Lung (tissue), 12 donors: Measurements from ENCODE around the gene OR2A25. TPM values are rescaled to one million over a fixed set of nuclear protein-coding genes. Genes with fewer than 3 reads are reported as not detected.

ENCODE experiments used
- ATAC-seq: fragments of 200-7000 bp; cut with Tn5 transposase; one replicate; pipeline ENCODE4 v1.9.1; 2020; ENCODE audit warnings: moderate number of reproducible peaks; ENCODE audit not compliant: insufficient read depth, low FRiP score
- DNase-seq, 3 donors: peaks; one replicate each; pipeline ENCODE4 v3.0.0-alpha.2; 2013 to 2017
- H3K27ac ChIP-seq, 2 donors: one replicate each; pipeline ENCODE4 v1.5.1; 2013; ENCODE audit warnings: mild to moderate bottlenecking in 2 of 2, moderate library complexity in 2 of 2, control low read depth in 1 of 2, inconsistent platforms in 1 of 2, low read depth in 1 of 2, low read length in 1 of 2
- H3K27me3 ChIP-seq, 3 donors: one replicate each; pipeline ENCODE4 v1.5.1; 2013; ENCODE audit warnings: low read length in 2 of 3; ENCODE audit not compliant: control insufficient read depth in 3 of 3, insufficient read depth in 3 of 3
- H3K36me3 ChIP-seq, 4 donors: one replicate each; pipeline ENCODE4 v1.5.1; 2013; ENCODE audit warnings: low read length in 4 of 4, mild to moderate bottlenecking in 1 of 4, moderate library complexity in 1 of 4; ENCODE audit not compliant: control insufficient read depth in 4 of 4, insufficient read depth in 4 of 4
- H3K4me1 ChIP-seq, 5 donors: one replicate each; pipeline ENCODE4 v1.5.1; 2013; ENCODE audit warnings: low read length in 5 of 5, mild to moderate bottlenecking in 2 of 5, moderate library complexity in 1 of 5; ENCODE audit not compliant: control insufficient read depth in 5 of 5, insufficient read depth in 5 of 5
- H3K4me3 ChIP-seq: one replicate; pipeline ENCODE4 v1.5.1; 2013; ENCODE audit warnings: mild to moderate bottlenecking, control low read depth, moderate library complexity
- H3K9ac ChIP-seq, 2 donors: one replicate each; pipeline ENCODE4 v1.5.1; 2013; ENCODE audit warnings: low read length in 2 of 2, control low read depth in 1 of 2; ENCODE audit not compliant: insufficient read depth in 1 of 2
- H3K9me3 ChIP-seq, 4 donors: one replicate each; pipeline ENCODE4 v1.5.1; 2013; ENCODE audit warnings: low read length in 3 of 4, mild to moderate bottlenecking in 1 of 4, moderate library complexity in 1 of 4; ENCODE audit not compliant: control insufficient read depth in 4 of 4, insufficient read depth in 3 of 4
- WGBS, 2 donors: extraction: QIAGEN DNeasy Blood & Tissue Kit; methylation state at CpG; one replicate each; pipeline ENCODE4 v1.1.7; 2013; 5-methylcytosine and 5-hydroxymethylcytosine counted together
- polyA plus RNA-seq, 2 donors: library from polyadenylated mRNA; stranded (reverse); fragments of 200-250 nt; gene quantifications; one replicate each; pipeline ENCODE4 v1.2.1, GENCODE V29; 2013
- total RNA-seq, 2 donors: library from RNA; depleted of rRNA in 1 of 2; stranded (reverse); fragments of >200 nt in 1 of 2; gene quantifications; one replicate each; pipeline ENCODE4 v1.2.1, GENCODE V29; 2014 to 2021
- TF ChIP-seq, protein P1 (sequence below): IDR thresholded peaks from 2 replicates; pipeline ENCODE4 v1.5.1; 2012; ENCODE audit warnings: mild to moderate bottlenecking; ENCODE audit errors: control extremely low read depth, extremely low read depth
- donor health status: control.
- donor health status: control.
- donor health status: Bipolar disorder and iron deficiency.
- donor health status: healthy.
- donor health status: DM: yes; HTN: yes; CAD: no.

OR2A25 gene
- total and polyA plus RNA-seq, 4 donors = not detected

DNA sequence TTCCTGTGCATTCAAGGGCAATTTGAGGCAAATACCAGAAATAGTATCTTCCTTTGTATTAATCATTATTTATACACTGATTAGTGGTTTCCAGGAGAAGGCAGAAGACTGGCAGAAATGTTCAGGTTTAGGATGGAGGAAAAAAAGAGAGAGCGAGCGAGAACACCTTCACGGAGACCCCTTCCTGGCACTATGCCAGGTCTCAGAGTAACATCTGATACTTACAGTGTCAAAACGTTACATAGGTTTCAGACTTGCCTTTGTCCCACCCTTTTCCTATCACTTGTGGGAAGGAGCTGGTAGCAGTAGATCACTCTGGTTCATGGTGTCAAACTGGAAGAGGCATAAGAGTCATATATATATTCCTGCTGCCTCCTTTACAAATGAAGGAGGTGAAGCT, 17.1 kb downstream of the OR2A25 start:
- H3K9ac ChIP-seq = no peak overlapping the region
- H3K36me3 ChIP-seq = no peaks in the 10 kb centered on the region
- H3K4me3 ChIP-seq = no peak overlapping the region
- peaks cover 0 to 34% (median 0%) of the 10 kb centered on the region in 3 donors for H3K27me3 ChIP-seq
- peaks cover 0 to 2% (median 0%) of the 10 kb centered on the region in 5 donors for H3K4me1 ChIP-seq
- 72 to 79% methylated on average over 4 of the region's 4 CpGs for WGBS, 2 donors
- ATAC-seq (no peak), DNase-seq (no peak)
- no peaks in the 10 kb centered on the region for H3K9me3 ChIP-seq
- H3K27ac ChIP-seq = no peak overlapping the region
- TF ChIP-seq, protein P1, sequence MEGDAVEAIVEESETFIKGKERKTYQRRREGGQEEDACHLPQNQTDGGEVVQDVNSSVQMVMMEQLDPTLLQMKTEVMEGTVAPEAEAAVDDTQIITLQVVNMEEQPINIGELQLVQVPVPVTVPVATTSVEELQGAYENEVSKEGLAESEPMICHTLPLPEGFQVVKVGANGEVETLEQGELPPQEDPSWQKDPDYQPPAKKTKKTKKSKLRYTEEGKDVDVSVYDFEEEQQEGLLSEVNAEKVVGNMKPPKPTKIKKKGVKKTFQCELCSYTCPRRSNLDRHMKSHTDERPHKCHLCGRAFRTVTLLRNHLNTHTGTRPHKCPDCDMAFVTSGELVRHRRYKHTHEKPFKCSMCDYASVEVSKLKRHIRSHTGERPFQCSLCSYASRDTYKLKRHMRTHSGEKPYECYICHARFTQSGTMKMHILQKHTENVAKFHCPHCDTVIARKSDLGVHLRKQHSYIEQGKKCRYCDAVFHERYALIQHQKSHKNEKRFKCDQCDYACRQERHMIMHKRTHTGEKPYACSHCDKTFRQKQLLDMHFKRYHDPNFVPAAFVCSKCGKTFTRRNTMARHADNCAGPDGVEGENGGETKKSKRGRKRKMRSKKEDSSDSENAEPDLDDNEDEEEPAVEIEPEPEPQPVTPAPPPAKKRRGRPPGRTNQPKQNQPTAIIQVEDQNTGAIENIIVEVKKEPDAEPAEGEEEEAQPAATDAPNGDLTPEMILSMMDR = no peak

DNA sequence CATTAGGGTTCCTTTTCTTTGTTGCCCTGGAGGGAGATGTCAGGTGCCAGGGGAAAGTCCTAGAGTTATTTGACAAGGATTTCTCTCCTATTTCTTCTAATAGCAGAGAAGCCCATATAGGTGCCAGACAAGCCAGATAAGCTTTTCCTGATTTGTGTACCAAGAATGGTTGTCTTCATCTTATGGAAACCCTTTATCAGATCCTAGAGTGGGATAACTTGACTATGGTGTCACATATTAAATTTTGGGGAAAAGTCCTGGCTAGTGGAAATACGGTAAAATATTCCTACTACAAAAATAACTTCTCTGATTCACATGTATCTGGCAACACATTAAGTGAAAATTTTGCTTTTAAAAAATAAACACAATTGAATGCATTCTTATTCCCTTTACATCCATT, 17.6 kb downstream of the OR2A25 start:
- no peak overlapping the region for H3K9ac ChIP-seq
- ATAC-seq (no peak), DNase-seq (no peak)
- H3K27me3 ChIP-seq = peaks cover 0 to 33% (median 0%) of the 10 kb centered on the region in 3 donors
- no peaks in the 10 kb centered on the region for H3K36me3 ChIP-seq
- no peaks in the 10 kb centered on the region for H3K4me1 ChIP-seq
- H3K9me3 ChIP-seq = peaks cover 0 to 3% (median 0%) of the 10 kb centered on the region in 4 donors
- TF ChIP-seq, protein P1 = no peak
- no peak overlapping the region for H3K4me3 ChIP-seq
- 69 to 92% methylated on average over 1 of the region's 1 CpG for WGBS, 2 donors
- no peak overlapping the region for H3K27ac ChIP-seq

DNA sequence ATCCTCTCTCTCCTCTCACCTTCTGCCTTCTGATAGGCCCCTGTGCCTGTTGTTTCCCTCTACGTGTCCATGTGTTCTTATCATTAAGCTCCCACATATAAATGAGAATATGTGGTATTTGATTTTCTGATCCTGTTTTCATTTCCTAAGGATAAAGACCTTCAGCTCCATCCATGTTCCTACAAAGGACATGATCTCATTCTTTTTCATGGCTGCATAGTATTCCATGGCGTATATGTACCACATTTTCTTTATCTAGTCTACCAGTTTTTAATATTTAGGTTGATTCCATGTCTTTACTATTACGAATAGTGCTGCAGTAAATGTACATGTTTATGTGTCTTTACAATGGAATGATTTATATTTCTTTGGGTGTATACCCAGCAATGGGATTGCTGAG, 21.1 kb downstream of the OR2A25 start:
- Histone ChIP-seq H3K4me3 (no peak overlapping the region), H3K27me3 (peaks cover 0 to 46% (median 0%) of the 10 kb centered on the region in 3 donors), H3K9me3 (peaks cover 0 to 4% (median 2%) of the 10 kb centered on the region in 4 donors), H3K36me3 (no peaks in the 10 kb centered on the region), H3K27ac (no peak overlapping the region), H3K4me1 (no peaks in the 10 kb centered on the region), H3K9ac (no peak overlapping the region)
- ATAC-seq (no peak), DNase-seq (no peak)
- TF ChIP-seq, protein P1 = no peak
- 92 to 94% methylated on average over 3 of the region's 3 CpGs for WGBS, 2 donors

DNA sequence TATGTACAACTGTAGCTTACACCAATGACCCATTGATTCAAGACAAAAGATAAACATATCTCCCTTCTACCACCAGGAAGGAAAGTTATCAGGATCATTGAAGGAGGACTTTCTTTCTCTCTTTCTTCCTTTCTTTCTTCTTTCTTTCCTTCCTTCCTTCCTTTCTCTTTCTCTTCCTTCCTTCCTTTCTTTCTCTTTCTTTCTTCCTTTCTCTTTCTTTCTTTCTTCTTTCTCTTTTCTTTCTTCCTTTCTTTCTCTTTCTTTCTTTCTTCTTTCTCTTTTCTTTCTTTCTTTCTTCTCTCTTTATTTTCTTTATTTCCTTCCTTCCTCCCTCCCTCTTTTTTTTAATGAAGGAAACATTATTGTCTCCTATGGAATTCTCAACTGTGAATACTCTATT, 29.2 kb downstream of the OR2A25 start:
- peaks cover 0 to 52% (median 0%) of the 10 kb centered on the region in 3 donors for H3K27me3 ChIP-seq
- H3K4me3 ChIP-seq = no peak overlapping the region
- DNase-seq = no peak
- no peak overlapping the region for H3K27ac ChIP-seq
- ATAC-seq = no peak
- no peaks in the 10 kb centered on the region for H3K36me3 ChIP-seq
- TF ChIP-seq, protein P1 = no peak
- H3K4me1 ChIP-seq = peaks cover 0 to 14% (median 0%) of the 10 kb centered on the region in 5 donors
- H3K9me3 ChIP-seq = peaks cover 0 to 5% (median 0%) of the 10 kb centered on the region in 4 donors
- no peak overlapping the region for H3K9ac ChIP-seq
